Upper lobe of right lung (tissue), 1 donor: ENCODE results near the gene PPP6R3. TPM values are rescaled to one million over a fixed set of nuclear protein-coding genes. Genes with fewer than 3 reads are reported as not detected.

Source experiments
- ATAC-seq: fragments of 200-7000 bp; cut with Tn5 transposase; one replicate; pipeline ENCODE4 v1.9.1; 2020; ENCODE audit warnings: mild to moderate bottlenecking, moderate library complexity
- DNase-seq: peaks from one replicate; pipeline ENCODE4 v3.0.0-alpha.2; 2020
- H3K27ac ChIP-seq: fragments of 200-600 bp; one replicate; pipeline ENCODE4 v1.8.0; 2022
- H3K27me3 ChIP-seq: fragments of 200-600 bp; one replicate; pipeline ENCODE4 v1.8.0; 2022; ENCODE audit warnings: mild to moderate bottlenecking
- H3K36me3 ChIP-seq: fragments of 200-600 bp; one replicate; pipeline ENCODE4 v1.8.0; 2022
- H3K4me1 ChIP-seq: fragments of 200-600 bp; one replicate; pipeline ENCODE4 v1.8.0; 2022
- H3K4me3 ChIP-seq: fragments of 200-600 bp; one replicate; pipeline ENCODE4 v1.8.0; 2022; ENCODE audit warnings: mild to moderate bottlenecking
- H3K9me3 ChIP-seq: fragments of 200-600 bp; one replicate; pipeline ENCODE4 v1.8.0; 2022
- intact Hi-C: fragments of 100-400 bp; cut with DNase I; formaldehyde crosslinking; loops from one replicate; pipeline ENCODE4 v1.11.0; 2022
- total RNA-seq: library from RNA; stranded (reverse); fragmentation: NEBNext Ultra II Directional; extraction: Animal tissue kit (Norgen Biotek cat#: 25700); gene quantifications from one replicate; pipeline ENCODE4 v1.2.1, GENCODE V29; 2021
- TF ChIP-seq, protein P1 (sequence below): fragments of 200-600 bp; IDR thresholded peaks from one replicate; pipeline ENCODE4 v1.8.0; 2022; ENCODE audit warnings: antibody characterized with exemption
- donor health status: DM: no; HTN: yes; CAD: no; lungs with severe emphysema.

Gene PPP6R3
- total RNA-seq, 1 donor from 2014 or later = 93.2 TPM

DNA sequence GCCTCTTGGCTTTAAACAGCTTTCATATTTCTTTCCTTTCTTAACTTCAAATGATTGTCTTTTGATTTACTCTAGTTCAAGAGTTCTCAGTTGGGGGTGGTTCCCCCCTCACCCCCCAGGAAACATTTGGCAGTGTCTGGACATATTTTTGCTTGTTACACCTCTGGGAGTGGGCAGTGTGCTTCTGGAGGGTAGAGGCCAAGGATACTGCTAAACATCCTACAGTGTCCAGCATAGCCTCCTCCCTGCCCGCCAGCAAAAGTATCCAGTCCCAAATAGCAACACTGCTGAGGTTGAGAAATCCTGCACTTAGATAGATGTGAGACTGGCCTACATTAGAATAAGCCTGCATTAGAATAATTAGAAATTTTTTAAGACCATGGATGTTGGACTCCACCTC lies 3.2 kb downstream of the PPP6R3 start:
- no peaks in the 10 kb centered on the region for H3K9me3 ChIP-seq
- DNase-seq (peak; percentile 7), ATAC-seq (no peak)
- no peak overlapping the region for H3K4me3 ChIP-seq
- intact Hi-C loops = no loop called here
- H3K27me3 ChIP-seq = no peaks in the 10 kb centered on the region
- no peaks in the 10 kb centered on the region for H3K36me3 ChIP-seq
- H3K4me1 ChIP-seq = peaks cover 65% of the 10 kb centered on the region
- H3K27ac ChIP-seq = no peak overlapping the region
- TF ChIP-seq, protein P1, sequence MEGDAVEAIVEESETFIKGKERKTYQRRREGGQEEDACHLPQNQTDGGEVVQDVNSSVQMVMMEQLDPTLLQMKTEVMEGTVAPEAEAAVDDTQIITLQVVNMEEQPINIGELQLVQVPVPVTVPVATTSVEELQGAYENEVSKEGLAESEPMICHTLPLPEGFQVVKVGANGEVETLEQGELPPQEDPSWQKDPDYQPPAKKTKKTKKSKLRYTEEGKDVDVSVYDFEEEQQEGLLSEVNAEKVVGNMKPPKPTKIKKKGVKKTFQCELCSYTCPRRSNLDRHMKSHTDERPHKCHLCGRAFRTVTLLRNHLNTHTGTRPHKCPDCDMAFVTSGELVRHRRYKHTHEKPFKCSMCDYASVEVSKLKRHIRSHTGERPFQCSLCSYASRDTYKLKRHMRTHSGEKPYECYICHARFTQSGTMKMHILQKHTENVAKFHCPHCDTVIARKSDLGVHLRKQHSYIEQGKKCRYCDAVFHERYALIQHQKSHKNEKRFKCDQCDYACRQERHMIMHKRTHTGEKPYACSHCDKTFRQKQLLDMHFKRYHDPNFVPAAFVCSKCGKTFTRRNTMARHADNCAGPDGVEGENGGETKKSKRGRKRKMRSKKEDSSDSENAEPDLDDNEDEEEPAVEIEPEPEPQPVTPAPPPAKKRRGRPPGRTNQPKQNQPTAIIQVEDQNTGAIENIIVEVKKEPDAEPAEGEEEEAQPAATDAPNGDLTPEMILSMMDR = no peak

- Histone ChIP-seq H3K27me3 (no peaks in the 10 kb centered on the region), H3K27ac (no peak overlapping the region), H3K9me3 (no peaks in the 10 kb centered on the region), H3K36me3 (no peaks in the 10 kb centered on the region), H3K4me3 (no peak overlapping the region), H3K4me1 (peaks cover 88% of the 10 kb centered on the region)
- no peak for DNase-seq
- no peak for ATAC-seq
- intact Hi-C loops = no loop called here
- TF ChIP-seq, protein P1 = no peak
These were observed 6.8 kb downstream of the PPP6R3 start for GRCh38 chr11:68467201-68467834.

- Histone ChIP-seq H3K9me3 (no peaks in the 10 kb centered on the region), H3K36me3 (no peaks in the 10 kb centered on the region), H3K27ac (no peak overlapping the region), H3K4me3 (no peak overlapping the region), H3K4me1 (peaks cover 81% of the 10 kb centered on the region), H3K27me3 (no peaks in the 10 kb centered on the region)
- TF ChIP-seq, protein P1 = no peak
- no peak for ATAC-seq
- intact Hi-C loops = no loop called here
- no peak for DNase-seq
These were observed 7.8 kb downstream of the PPP6R3 start for GRCh38 chr11:68468217-68468828.

- Histone ChIP-seq H3K9me3 (no peaks in the 10 kb centered on the region), H3K36me3 (no peaks in the 10 kb centered on the region), H3K4me1 (peaks cover 81% of the 10 kb centered on the region), H3K4me3 (no peak overlapping the region), H3K27me3 (no peaks in the 10 kb centered on the region), H3K27ac (no peak overlapping the region)
- intact Hi-C loops = no loop called here
- ATAC-seq = peak; percentile 41
- TF ChIP-seq, protein P1 = no peak
- DNase-seq = no peak
These were observed 8.6 kb downstream of the PPP6R3 start for GRCh38 chr11:68469122-68469521.

- TF ChIP-seq, protein P1 = no peak
- no peak overlapping the region for H3K4me3 ChIP-seq
- intact Hi-C loops = no loop called here
- peaks cover 77% of the 10 kb centered on the region for H3K4me1 ChIP-seq
- no peak for DNase-seq
- H3K27me3 ChIP-seq = no peaks in the 10 kb centered on the region
- H3K9me3 ChIP-seq = no peaks in the 10 kb centered on the region
- H3K36me3 ChIP-seq = no peaks in the 10 kb centered on the region
- no peak overlapping the region for H3K27ac ChIP-seq
- ATAC-seq = no peak
These were observed 9.1 kb downstream of the PPP6R3 start for GRCh38 chr11:68469642-68470041.
